NT2/D1 (cell line): Measurements from ENCODE around the gene L3MBTL4.

Source experiments
- SUZ12 ChIP-seq: IDR thresholded peaks from 2 replicates; pipeline ENCODE4 v1.6.1; 2011; ENCODE audit not compliant: insufficient read length, insufficient read depth; ENCODE audit errors: extremely low read depth
- YY1 ChIP-seq: IDR thresholded peaks from 2 replicates; pipeline ENCODE4 v1.6.1; 2011; ENCODE audit not compliant: insufficient read length, insufficient read depth
- ZNF274 ChIP-seq: IDR thresholded peaks from 2 replicates; pipeline ENCODE4 v1.6.1; 2011; ENCODE audit warnings: mild to moderate bottlenecking, low read depth, low read length

DNA sequence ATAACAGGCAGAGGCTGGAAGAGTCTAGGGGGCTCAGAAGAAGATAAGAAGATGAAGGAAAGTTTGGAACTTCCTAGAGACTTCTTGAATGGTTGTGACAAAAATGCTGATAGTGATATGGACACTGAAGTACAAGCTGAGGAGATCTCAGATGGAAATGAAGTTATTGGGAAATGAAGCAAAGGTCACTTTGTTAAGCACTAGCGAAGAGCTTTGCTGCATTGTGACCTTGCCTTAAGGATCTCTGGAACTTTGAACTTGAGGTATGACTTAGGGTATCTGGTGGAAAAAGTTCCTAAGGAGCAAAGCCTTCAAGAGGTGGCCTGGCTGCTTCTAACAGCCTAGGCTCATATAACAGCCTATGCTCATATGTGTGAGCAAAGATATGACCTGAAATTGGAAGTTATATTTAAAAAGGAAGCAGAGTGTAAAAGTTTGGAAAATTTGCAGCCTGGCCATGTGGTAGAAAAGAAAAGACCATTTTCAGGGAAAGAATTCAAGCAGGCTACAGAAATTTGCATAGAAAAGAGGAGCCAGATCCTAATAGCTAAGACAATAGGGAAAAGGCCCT, 91.3 kb downstream of the L3MBTL4 start:
- TF ChIP-seq SUZ12 (no peak), ZNF274 (no peak), YY1 (no peak)
